DMS114 treated with DMSO at 0.1 percent for 48 hours (cell line): ENCODE results near the gene PDF.
A peak's percentile ranks its signal among the peaks of the same experiment; 100 is the strongest.
"Not testable (repeated sequence)": the region's sequence is repeated elsewhere in the genome, so short reads cannot be mapped to it uniquely, and the experiment has no call there.

ENCODE experiments used
- DNase-seq: peaks from one replicate; lab custom pipeline; 2025; ENCODE audit not compliant: unreplicated experiment; lab: John Stamatoyannopoulos, UW

PDF gene

GRCh38 chr16:69316595-69317034 is 13.8 kb downstream of the PDF start:
- no peak for DNase-seq

DNA sequence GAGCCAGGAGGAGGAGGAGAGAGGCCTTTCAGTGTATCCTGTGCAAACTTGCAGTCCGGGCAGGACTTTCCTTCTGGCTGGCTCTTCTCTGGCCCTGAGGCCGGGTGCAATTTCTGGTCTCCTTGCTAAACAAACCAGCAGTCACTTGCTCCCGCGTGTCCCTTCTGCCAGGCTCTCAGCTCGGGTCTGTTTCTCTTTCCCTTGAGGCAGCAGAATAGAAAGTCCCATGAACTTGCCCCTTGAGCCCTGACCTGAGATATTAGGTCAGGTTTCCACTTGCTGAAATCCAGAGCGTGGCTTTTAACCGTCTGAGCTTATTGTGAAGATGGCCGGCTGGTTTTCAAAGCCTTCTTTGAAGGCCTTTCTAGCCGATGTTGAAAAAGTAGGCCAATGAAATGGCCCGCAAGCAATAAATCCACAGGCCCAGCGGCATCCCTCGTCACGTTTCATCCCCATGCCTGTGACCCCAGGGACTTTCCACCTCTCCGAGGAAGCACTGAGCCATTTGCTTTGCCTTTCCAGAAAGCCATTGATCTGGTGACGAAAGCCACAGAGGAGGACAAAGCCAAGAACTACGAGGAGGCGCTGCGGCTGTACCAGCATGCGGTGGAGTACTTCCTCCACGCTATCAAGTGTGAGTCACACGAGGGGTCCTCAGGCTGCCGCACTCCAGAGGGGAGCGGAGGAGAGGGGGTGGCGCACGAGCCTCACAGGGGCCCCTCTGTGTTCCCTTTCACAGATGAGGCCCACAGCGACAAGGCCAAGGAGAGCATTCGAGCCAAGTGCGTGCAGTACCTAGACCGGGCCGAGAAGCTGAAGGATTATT is 14.7 kb downstream of the PDF start:
- DNase-seq, result no peak

GRCh38 chr16:69314534-69314933 is 15.9 kb downstream of the PDF start:
- no peak for DNase-seq

- DNase-seq, result no peak
Observed at GRCh38 chr16:69313469-69313868, 16.9 kb downstream of the PDF start.

DNA sequence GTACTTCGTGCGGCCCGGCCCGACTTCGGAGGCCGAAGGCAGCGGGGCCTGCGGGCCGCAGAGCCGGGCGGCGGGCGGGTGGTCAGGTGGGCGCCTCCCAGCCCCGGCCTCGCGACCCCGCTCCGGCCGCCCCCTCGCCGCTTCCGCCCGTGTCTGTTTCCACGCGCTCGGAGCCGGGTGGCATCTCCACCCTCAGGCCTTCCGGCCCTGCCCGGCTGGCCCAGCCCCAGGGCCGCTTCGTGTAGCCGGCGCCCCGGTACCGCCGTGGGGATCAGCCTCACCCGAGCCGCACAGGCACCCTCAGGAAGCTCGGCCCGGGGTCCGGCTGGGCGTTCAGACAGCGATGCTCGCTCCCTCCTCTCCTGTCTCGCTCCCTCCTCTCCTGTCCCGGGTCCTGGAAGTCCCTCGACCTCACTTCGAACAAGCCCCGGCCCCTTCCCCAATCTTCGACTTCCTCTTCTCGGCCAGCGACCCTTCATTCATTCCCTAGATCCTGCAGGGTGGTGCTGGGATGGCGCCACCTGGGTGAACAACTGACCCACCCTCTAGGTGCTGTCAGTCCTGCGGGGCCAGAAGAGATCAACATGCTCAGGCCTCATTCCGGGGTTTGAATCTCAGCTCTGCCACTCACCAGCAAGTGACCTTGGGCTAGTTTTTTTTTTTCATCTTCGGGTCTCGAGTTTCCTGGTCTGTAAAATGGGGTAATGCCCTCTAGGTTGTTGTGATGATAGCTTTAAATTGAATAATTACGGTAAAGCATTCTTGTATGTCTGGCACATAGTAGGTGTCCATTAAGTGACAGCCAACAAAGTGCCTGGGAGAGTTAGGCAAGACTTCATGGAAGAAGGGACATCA is 18.6 kb downstream of the PDF start:
- no peak for DNase-seq

DNA sequence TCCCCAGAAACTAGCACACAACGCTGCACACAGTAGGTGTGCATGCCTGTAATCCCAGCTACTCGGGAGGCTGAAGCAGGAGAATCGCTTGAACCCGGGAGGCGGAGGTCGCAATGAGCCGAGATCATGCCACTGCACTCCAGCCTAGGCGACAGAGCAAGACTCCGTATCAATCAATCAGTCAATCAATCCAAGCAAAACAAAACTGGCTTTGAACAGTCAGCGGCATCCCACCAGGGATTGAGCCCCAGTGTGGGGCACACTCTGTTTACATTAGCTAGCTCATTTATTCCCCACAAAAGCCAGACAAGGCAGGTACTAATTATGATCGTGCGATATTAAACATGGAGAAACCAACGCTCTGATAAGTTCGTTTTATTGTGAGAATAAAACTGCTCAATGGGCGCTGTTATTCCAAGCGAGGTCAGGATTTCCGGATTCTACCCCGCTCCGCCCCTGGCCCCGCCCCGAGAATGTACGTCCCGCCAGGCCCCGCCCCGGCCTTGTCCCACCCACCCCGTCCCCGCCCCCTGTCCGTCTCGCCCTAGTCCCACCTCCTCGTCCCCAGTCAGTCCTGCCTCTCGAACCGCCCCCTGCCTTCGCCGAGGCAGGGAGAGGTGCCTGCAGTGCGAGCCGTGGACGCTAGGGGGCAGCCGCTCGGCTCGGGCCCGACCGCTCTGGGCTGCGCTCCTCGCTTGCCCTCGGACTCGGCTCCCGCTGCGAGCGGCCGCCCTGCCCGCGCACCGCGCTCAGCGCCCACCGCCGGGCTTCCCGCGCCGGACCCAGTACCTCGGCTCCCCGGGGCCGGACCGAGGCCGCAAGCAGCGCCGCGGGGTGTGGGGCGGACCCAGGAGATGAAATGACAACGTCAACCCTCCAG is 19.5 kb downstream of the PDF start, which contains the start of gene VPS4A:
TSS of gene VPS4A (plus strand) at position 698 of the 880 bp plus-strand sequence. CDS start at position 860, 162 bp downstream.
- peak; percentile 93 for DNase-seq

- no peak for DNase-seq
Observed at GRCh38 chr16:69309316-69309715, 21.1 kb downstream of the PDF start.

DNA sequence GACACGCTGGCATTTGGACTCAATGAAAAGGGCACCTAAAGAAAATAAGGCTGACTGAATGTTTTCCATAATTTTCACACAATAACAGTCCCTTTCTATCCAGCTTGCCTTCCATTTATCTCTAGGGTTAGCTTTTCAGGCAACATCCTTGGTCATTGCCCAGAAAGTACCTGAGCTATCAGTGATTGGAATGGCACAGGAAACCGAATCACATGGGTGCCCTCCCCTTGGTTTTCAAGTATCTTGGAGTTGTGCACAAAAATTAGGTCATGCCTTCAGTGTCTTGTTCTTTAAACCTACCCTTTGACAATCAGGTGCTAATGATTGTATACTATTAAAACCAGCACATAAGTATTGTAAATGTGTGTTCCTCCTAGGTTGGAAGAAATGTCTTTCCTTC is 22.5 kb downstream of the PDF start:
- no peak for DNase-seq

GRCh38 chr16:69307091-69307490 is 23.3 kb downstream of the PDF start:
- DNase-seq, result no peak

DNA sequence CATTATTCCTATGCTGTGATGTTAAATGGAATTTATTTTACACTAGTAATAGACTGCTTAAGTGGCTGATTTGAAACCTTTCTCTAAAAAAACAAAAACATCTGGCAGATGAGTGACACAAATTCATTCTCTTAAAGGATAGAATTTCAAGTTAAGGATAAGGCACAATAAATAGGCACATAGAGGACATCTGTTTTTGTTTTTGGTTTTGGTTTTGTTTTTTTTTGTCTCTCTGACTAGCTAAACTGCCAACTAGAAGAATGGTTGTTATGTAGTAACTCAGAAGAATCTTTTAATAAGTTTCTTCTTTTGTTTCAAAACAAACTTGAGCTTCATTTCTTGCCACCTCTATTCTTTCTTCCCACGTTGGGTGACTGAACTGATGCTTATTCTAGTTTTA is 24.4 kb downstream of the PDF start:
- DNase-seq, result no peak

- no peak for DNase-seq
Observed at GRCh38 chr16:69302301-69302700, 28.1 kb downstream of the PDF start.

DNA sequence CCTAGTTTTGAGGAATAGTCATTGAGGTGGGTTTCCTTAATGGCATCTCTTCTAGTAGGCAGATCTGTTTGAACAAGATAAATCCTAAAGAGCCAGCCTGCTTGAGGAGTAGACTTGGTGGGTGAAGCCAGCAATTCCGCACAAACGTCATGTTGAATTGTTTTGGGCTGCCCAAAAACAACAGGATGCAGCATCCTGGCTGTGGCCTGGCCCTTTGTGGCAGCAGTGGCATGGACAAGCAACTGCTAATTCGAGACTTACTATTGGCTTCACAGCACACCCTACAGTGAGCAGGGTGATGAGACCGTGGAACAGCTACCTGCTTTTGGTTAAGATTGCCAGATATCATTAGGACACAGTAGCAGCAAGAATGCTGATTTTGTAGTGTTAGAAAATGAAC is 28.5 kb downstream of the PDF start:
- no peak for DNase-seq

GRCh38 chr16:69301187-69301586 is 29.2 kb downstream of the PDF start:
- no peak for DNase-seq

GRCh38 chr16:69298261-69298660 is 32.1 kb downstream of the PDF start:
- no peak for DNase-seq

DNA sequence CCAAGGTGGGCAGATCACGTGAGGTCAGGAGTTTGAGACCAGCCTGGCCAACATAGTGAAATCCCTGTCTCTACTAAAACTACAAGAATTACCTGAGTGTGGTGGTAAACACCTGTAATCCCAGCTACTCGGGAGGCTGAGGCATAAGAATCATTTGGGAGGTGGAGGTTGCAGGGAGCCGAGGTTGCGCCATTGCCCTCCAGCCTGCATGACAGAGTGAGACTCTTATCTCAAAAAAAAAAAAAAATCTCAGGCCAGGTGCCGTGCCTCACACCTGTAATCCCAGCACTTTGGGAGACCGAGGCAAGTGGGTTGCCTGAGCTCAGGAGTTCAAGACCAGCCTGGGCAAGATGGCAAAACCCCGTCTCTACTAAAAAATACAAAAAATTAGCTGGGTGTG is 33.6 kb downstream of the PDF start:
- DNase-seq, result not testable (repeated sequence)

- DNase-seq, result no peak
Observed at GRCh38 chr16:69294051-69294450, 36.3 kb downstream of the PDF start.

GRCh38 chr16:69293401-69293800 is 37.0 kb downstream of the PDF start:
- no peak for DNase-seq

DNA sequence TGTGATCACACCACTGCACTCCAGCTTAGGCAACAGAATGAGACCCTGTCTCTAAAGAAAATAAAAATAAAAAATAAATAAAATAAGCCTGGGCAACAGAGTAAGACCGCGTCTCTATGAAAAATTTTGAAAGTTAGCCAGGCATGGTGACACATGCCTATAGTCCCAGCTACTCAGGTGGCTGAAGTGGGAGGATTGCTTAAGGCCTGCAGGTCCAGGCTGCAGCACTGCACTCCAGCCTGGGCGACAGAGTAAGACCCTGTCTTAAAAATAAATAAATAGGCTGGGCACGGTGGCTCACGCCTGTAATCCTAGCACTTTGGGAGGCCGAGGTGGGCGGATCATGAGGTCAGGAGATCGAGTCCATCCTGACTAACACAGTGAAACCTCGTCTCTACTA is 38.7 kb downstream of the PDF start:
- DNase-seq, result not testable (repeated sequence)

DNA sequence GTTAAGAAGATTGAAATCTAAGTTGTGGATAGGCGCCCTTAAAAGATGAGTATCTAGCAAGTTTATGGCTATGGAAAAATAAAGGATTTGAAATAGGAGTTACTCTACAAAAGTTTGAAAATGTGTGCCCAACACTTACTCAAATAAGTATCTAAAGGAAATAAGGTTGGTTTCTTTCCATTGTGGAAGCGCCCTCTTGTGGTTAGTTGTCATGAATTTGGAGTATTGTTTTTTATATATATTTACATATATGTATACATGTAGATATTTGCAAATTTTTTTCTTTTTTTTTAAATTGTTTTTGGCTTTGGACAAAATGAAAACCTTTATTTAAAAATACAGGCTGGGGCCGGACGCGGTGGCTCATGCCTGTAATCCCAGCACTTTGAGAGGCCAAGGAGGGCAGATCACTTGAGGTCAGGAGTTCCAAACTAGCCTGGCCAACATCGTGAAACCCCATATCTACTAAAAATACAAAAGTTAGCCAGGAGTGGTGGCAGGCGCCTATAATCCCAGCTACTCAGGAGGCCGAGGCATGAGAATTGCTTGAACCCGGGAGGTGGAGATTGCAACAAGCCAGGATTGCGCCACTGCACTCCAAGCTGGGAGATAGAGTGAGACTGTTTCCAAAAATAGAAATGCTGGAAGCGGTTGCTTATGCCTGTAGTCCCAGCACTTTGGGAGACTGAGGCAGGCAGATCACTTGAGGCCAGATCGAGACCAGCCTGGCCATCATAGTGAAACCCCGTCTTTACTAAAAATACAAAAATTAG is 43.3 kb downstream of the PDF start:
- peak; percentile 38 for DNase-seq

GRCh38 chr16:69285240-69285639 is 45.1 kb downstream of the PDF start:
- DNase-seq, result no peak
